Thoracic aorta (tissue), 2 donors: Measurements from ENCODE around the gene SFMBT2. TPM values are rescaled to one million over a fixed set of nuclear protein-coding genes. Genes with fewer than 3 reads are reported as not detected.

Source experiments
- ATAC-seq: fragments of 150-250 bp; one replicate; pipeline ENCODE4 v1.8.0; 2017; ENCODE audit warnings: low read depth; ENCODE audit not compliant: insufficient number of reproducible peaks, low FRiP score
- DNase-seq: peaks from one replicate; pipeline ENCODE4 v3.0.0-alpha.2; 2020; ENCODE audit warnings: low spot score
- H3K27ac ChIP-seq, 2 donors: fragments of 200-600 bp; sonication (generic); 1 replicate in 1 of 2; 2 replicates in 1 of 2; pipeline ENCODE4 v1.5.1; 2016; ENCODE audit warnings: mild to moderate bottlenecking in 2 of 2, moderate library complexity in 2 of 2
- H3K27me3 ChIP-seq: fragments of 200-600 bp; sonication (generic); replicated peaks from 2 replicates; pipeline ENCODE4 v1.6.0; 2016; ENCODE audit warnings: mild to moderate bottlenecking; ENCODE audit not compliant: insufficient read depth
- H3K36me3 ChIP-seq: fragments of 200-600 bp; sonication (generic); one replicate; pipeline ENCODE4 v1.5.1; 2016
- H3K4me1 ChIP-seq, 2 donors: fragments of 200-600 bp; sonication (generic); 1 replicate in 1 of 2; 2 replicates in 1 of 2; pipeline versions ENCODE4 v1.5.1 to v1.6.0; 2016; ENCODE audit warnings: low read depth in 2 of 2, mild to moderate bottlenecking in 1 of 2; ENCODE audit not compliant: control insufficient read depth in 1 of 2
- H3K4me3 ChIP-seq: fragments of 200-600 bp; sonication (generic); 2 replicates; pipeline ENCODE4 v1.5.1; 2016; ENCODE audit warnings: mild to moderate bottlenecking
- H3K9me3 ChIP-seq: fragments of 200-600 bp; sonication (generic); 2 replicates; pipeline ENCODE4 v1.5.1; 2016
- total RNA-seq, 2 donors: library from RNA; depleted of rRNA; stranded (reverse); fragments of >200 nt; gene quantifications; one replicate each; pipeline versions ENCODE4 v1.1.0 to v1.2.3, GENCODE V29; 2016
- TF ChIP-seq, protein P1 (sequence below): fragments of 200-600 bp; sonication (generic); IDR thresholded peaks from one replicate; pipeline ENCODE4 v1.5.1; 2019; ENCODE audit warnings: antibody characterized with exemption

SFMBT2 gene
- total RNA-seq, 2 donors from 2014 or later = 8.5 to 9.0 TPM

DNA sequence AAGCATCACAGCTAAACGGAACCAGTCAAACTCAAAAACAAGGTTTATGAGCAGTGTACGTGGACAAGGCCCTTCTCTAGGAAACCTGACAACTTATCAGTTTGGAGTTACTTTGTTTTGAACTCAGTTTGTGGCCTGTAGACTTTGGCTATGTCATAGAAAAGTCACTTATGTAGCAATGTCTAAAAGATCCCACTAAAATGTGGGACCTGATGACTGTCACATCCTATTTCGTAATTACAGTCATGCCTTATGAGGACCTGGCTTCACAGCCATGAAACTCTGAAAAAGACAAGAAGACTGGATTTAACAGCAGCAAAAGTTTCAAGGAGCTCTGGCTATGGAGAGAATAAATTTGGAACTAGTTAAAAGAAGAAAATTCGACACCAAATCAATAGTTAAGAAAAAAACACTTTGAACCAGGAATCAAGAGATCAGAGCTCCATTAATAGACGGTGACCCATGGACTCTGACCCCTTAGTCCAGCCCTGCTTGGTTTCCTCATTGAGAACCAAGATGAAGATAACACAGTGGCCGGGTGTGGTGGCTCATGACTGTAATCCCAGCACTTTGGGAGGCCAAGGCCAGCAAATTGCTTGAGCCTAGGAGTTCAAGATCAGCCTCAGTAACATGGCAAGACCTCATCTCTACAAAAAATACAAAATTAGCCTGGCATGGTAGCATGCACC, 204.3 kb downstream of the SFMBT2 start:
- no peaks in the 10 kb centered on the region for H3K9me3 ChIP-seq
- H3K27me3 ChIP-seq = no peaks in the 10 kb centered on the region
- H3K36me3 ChIP-seq = no peaks in the 10 kb centered on the region
- no peak overlapping the region for H3K27ac ChIP-seq
- peaks cover 10 to 22% of the 10 kb centered on the region in 2 donors for H3K4me1 ChIP-seq
- TF ChIP-seq, protein P1, sequence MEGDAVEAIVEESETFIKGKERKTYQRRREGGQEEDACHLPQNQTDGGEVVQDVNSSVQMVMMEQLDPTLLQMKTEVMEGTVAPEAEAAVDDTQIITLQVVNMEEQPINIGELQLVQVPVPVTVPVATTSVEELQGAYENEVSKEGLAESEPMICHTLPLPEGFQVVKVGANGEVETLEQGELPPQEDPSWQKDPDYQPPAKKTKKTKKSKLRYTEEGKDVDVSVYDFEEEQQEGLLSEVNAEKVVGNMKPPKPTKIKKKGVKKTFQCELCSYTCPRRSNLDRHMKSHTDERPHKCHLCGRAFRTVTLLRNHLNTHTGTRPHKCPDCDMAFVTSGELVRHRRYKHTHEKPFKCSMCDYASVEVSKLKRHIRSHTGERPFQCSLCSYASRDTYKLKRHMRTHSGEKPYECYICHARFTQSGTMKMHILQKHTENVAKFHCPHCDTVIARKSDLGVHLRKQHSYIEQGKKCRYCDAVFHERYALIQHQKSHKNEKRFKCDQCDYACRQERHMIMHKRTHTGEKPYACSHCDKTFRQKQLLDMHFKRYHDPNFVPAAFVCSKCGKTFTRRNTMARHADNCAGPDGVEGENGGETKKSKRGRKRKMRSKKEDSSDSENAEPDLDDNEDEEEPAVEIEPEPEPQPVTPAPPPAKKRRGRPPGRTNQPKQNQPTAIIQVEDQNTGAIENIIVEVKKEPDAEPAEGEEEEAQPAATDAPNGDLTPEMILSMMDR = no peak
- H3K4me3 ChIP-seq = no peak overlapping the region
- DNase-seq (no peak), ATAC-seq (no peak)

DNA sequence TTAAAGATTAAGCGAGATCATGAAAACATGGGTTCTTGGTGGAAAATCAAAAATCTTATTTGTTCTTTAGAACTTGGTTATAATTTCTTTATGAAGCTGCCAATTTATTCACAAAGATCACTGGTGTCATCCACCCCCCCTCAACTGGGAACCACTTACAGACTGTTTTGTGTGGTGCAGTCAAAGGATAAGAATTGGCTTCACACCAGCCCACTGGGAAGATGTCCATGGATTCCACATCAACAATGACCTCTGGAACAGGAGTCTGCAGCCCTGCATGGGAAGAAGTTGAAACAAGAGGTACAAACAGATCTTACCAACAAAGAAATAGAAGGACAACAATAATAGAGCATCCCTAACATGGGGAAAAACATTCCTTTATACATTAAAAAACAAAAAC, 205.2 kb downstream of the SFMBT2 start:
- H3K4me1 ChIP-seq = peaks cover 10 to 22% of the 10 kb centered on the region in 2 donors
- DNase-seq (no peak), ATAC-seq (no peak)
- H3K4me3 ChIP-seq = no peak overlapping the region
- no peak overlapping the region for H3K27ac ChIP-seq
- H3K36me3 ChIP-seq = no peaks in the 10 kb centered on the region
- TF ChIP-seq, protein P1 = no peak
- no peaks in the 10 kb centered on the region for H3K27me3 ChIP-seq
- no peaks in the 10 kb centered on the region for H3K9me3 ChIP-seq

DNA sequence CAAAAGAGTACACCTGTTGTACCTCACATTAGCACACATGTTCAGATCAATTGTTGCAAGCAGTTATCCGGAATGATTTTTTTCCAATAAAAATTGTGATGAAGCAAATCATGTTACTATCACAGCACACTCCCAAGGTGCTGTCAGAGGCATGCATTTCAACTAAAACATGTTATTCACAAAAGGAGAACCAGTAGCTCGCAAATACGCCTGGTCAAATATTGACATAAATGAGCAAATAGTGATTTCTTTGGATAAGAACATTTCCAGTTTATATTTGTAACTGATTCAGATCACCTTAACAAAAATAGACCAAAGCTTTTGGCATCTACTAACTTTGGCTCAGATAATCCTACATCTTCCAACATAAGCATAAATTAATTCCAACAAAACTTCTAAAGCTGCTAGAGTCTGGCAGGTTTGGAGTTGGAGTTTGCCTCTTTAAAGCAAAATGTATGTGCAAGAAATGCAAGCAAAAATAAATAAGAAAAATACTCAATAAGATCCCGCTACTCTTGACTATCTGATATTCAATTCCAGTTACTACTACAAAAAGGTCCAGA, 208.0 kb downstream of the SFMBT2 start:
- no peak overlapping the region for H3K27ac ChIP-seq
- H3K9me3 ChIP-seq = no peaks in the 10 kb centered on the region
- ATAC-seq (no peak), DNase-seq (no peak)
- peaks cover 10 to 22% of the 10 kb centered on the region in 2 donors for H3K4me1 ChIP-seq
- H3K36me3 ChIP-seq = no peaks in the 10 kb centered on the region
- no peak overlapping the region for H3K4me3 ChIP-seq
- TF ChIP-seq, protein P1 = no peak
- H3K27me3 ChIP-seq = no peaks in the 10 kb centered on the region

DNA sequence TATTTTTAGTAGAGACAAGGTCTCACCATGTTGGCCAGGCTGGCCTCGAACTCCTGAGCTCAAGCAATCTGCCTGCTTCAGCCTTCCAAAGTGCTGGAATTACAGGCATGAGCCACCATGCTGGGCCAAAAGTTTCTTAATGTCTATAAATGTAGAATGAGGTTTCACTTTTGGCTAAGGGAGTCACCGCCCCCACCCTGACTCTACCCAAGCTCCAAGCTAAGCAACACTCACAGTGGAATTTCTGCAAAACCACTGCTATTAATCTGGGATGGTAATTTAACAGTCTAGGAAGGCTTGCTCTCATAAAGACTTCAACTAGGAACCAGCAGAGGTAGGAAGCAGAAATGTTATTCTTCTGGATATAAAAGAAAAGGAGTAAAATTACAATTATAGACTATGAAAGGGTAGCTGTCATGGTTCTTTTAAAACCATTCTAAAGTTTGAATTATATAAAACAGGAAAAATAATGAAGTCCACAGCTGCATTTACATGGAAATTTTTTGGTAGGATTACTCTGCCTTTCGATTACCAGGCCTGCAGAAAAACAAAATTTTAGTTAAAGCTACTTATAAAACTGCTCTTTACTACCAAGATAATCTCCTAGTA, 211.6 kb downstream of the SFMBT2 start:
- peaks cover 10 to 22% of the 10 kb centered on the region in 2 donors for H3K4me1 ChIP-seq
- no peaks in the 10 kb centered on the region for H3K27me3 ChIP-seq
- H3K9me3 ChIP-seq = no peaks in the 10 kb centered on the region
- no peak overlapping the region for H3K4me3 ChIP-seq
- ATAC-seq = no peak
- H3K27ac ChIP-seq = no peak overlapping the region
- TF ChIP-seq, protein P1 = no peak
- DNase-seq = no peak
- no peaks in the 10 kb centered on the region for H3K36me3 ChIP-seq

DNA sequence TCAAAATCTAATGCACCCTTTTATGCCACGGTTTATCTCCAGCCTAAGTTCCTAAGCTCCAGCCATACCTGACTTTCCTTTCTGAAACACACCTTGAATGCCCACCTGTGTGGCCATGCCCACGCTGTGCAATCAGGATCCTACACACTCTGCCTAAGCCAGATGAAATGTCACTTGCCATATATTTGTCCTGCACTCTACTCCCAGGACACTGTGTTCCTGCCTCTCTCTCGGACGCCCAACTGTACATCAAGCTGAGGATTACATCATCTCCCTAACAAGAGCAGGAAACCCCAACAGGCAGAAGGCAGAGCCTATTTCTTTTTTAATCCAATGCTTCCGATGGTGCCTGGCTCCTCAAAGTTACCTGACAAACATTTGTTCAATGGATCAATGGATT, 214.6 kb downstream of the SFMBT2 start:
- no peaks in the 10 kb centered on the region for H3K36me3 ChIP-seq
- no peak overlapping the region for H3K27ac ChIP-seq
- H3K27me3 ChIP-seq = no peaks in the 10 kb centered on the region
- H3K4me3 ChIP-seq = no peak overlapping the region
- TF ChIP-seq, protein P1 = no peak
- DNase-seq (no peak), ATAC-seq (no peak)
- no peaks in the 10 kb centered on the region for H3K4me1 ChIP-seq
- H3K9me3 ChIP-seq = no peaks in the 10 kb centered on the region
